ENCODE results near the gene LYST. TPM values are rescaled to one million over a fixed set of nuclear protein-coding genes. Genes with fewer than 3 reads are reported as not detected.

The LYST gene
- total and polyA plus RNA-seq, 2 of the 8 experiments (the other 6 are each of a cell fraction or from before 2014, with no cell fraction given), result 0.29 to 0.58 TPM

DNA sequence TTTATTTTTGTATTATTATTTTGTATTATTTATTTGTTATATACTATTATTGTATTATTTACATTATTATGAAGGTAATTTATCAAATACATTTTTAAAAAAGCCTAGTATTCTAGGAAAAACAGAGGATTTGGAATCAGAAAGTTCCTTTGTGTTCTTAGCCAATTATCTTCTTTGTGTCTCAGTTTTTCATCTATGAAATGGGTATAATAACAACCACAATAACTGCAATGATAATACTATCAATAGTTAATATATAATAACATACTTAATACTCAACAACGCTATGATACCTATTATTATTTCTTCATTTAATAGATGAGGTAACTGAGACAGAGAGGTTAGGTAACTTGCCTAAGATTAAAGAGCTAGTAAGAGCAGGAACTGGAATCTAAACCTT lies 136.7 kb downstream of the LYST start:
- H3K36me3 ChIP-seq (ENCODE audit: control insufficient read depth in 2 of 4, insufficient read depth in 4 of 4, low read length in 3 of 4), result no peaks in the 10 kb centered on the region
- H3K79me1 ChIP-seq (ENCODE audit: low read depth, low read length), result no peaks in the 10 kb centered on the region
- no peak overlapping the region for H3K56ac ChIP-seq (replicated peaks; ENCODE audit: insufficient read length, low read depth, low read length)
- ChIA-PET POLR2A (ENCODE audit: partially characterized antibody) (no interaction called here), CTCF (ENCODE audit: partially characterized antibody) (interaction anchor here (1.0 to 8.1 kb wide), 10 partner anchors 17 to 546 kb away, joined by 3 to 80 read pairs (median 4); no protein-coding TSS in a partner anchor)
- no peak overlapping the region for H4K5ac ChIP-seq (ENCODE audit: insufficient read length, low read depth, low read length)
- no peak overlapping the region for H3K4me2 ChIP-seq (ENCODE audit: insufficient read depth in 1 of 2, low read depth in 2 of 2, low read length in 2 of 2)
- no peak overlapping the region for H2BK12ac ChIP-seq (ENCODE audit: low read depth, low read length)
- no peak overlapping the region for H2AFZ ChIP-seq (ENCODE audit: low read length)
- no peak overlapping the region for H4K91ac ChIP-seq (replicated peaks; ENCODE audit: insufficient read length, low read length)
- H3K9ac ChIP-seq (replicated peaks in 1 of 4; ENCODE audit: extremely low read depth in 1 of 4, low read depth in 3 of 4, low read length in 3 of 4), result no peak overlapping the region
- no peaks in the 10 kb centered on the region for H3K9me3 ChIP-seq (ENCODE audit: insufficient read depth in 2 of 2, low read depth in 1 of 2, low read length in 1 of 2)
- H2BK15ac ChIP-seq (ENCODE audit: low read length), result no peak overlapping the region
- no peak for FAIRE-seq
- H3K14ac ChIP-seq (ENCODE audit: insufficient read length), result no peak overlapping the region
- H3K4ac ChIP-seq (replicated peaks; ENCODE audit: insufficient read length, low read depth, low read length), result no peak overlapping the region
- H3K4me3 ChIP-seq (ENCODE audit: extremely low read depth in 1 of 4, insufficient read depth in 2 of 4, low read depth in 3 of 4, low read length in 4 of 4), result no peak overlapping the region
- H2BK20ac ChIP-seq (ENCODE audit: low read length), result no peak overlapping the region
- WGBS, 2 experiments (ENCODE audit: extremely low coverage in 1 of 2, insufficient coverage in 1 of 2, insufficient read length in 1 of 2, insufficient replicate concordance in 2 of 2, low coverage in 1 of 2, low lambda C conversion rate in 2 of 2, missing lambda C conversion rate in 1 of 2), result 87% methylated on average over 1 of the region's 1 CpG; no CpG with 5 or more reads in 1 of the 2 experiments
- no peak for DNase-seq (ENCODE audit: low read depth in 1 of 2, low spot score in 2 of 2)
- no peaks in the 10 kb centered on the region for H3K4me1 ChIP-seq (replicated peaks in 1 of 4; ENCODE audit: control insufficient read depth in 3 of 4, insufficient read depth in 4 of 4, low read length in 3 of 4)
- H2BK5ac ChIP-seq (ENCODE audit: low read depth, low read length), result no peak overlapping the region
- no peak overlapping the region for H3K23ac ChIP-seq (ENCODE audit: insufficient read length)
- H2BK120ac ChIP-seq (replicated peaks; ENCODE audit: low read depth, low read length), result no peak overlapping the region
- H3K18ac ChIP-seq (ENCODE audit: extremely low read depth, low read length), result no peak overlapping the region
- H3K27ac ChIP-seq (ENCODE audit: low read depth, low read length), result no peak overlapping the region
- no peaks in the 10 kb centered on the region for H4K20me1 ChIP-seq (replicated peaks in 1 of 2; ENCODE audit: control insufficient read depth in 1 of 2, insufficient read depth in 2 of 2, low read length in 2 of 2)
- H3K23me2 ChIP-seq (ENCODE audit: low read depth, low read length), result no peaks in the 10 kb centered on the region
- no peak overlapping the region for H4K8ac ChIP-seq (ENCODE audit: extremely low read depth, insufficient read depth, low read length)
- no peaks in the 10 kb centered on the region for H3K27me3 ChIP-seq (replicated peaks in 1 of 4; ENCODE audit: control insufficient read depth in 3 of 4, extremely low read depth in 1 of 4, insufficient read depth in 3 of 4, low read length in 3 of 4)
- H2AK5ac ChIP-seq (ENCODE audit: low read depth, low read length), result no peak overlapping the region
- no peak for TF ChIP-seq YY1 (IDR thresholded peaks at IDR 0.05; ENCODE audit: low read depth, low read length)
- TF ChIP-seq SRF (IDR thresholded peaks at IDR 0.05; ENCODE audit: low read depth, low read length), result no peak
- no peak for TF ChIP-seq BRCA1 (IDR thresholded peaks at IDR 0.05; ENCODE audit: low read depth, low read length)
- H3K79me2 ChIP-seq (ENCODE audit: control insufficient read depth in 1 of 2, insufficient read depth in 2 of 2, low read length in 2 of 2), result no peaks in the 10 kb centered on the region

All from H1 (cell line).